CD4-positive, alpha-beta T cell treated with Interferon alpha-2 for 1 hour (primary cell): ENCODE measurements around the gene CALD1.

Source experiments
- DNase-seq, 2 donors: peaks; one replicate each; pipeline ENCODE4 v3.0.0-alpha.2; 2020 to 2022

CALD1 gene

GRCh38 chr7:134932707-134933370 lies 153.4 kb downstream of the CALD1 start:
- no peak for DNase-seq

GRCh38 chr7:134933460-134934068 lies 154.1 kb downstream of the CALD1 start:
- DNase-seq: no peak

- no peak for DNase-seq
These were observed 156.3 kb downstream of the CALD1 start for GRCh38 chr7:134935701-134936100.

GRCh38 chr7:134936893-134937510 lies 157.6 kb downstream of the CALD1 start:
- no peak for DNase-seq

- no peak for DNase-seq
These were observed 158.7 kb downstream of the CALD1 start for GRCh38 chr7:134938141-134938540.

GRCh38 chr7:134939136-134939535 lies 159.7 kb downstream of the CALD1 start:
- no peak for DNase-seq

GRCh38 chr7:134940729-134941128 lies 161.3 kb downstream of the CALD1 start:
- DNase-seq: no peak

GRCh38 chr7:134941185-134941900 lies 161.9 kb downstream of the CALD1 start:
- no peak for DNase-seq

GRCh38 chr7:134941952-134942351 lies 162.5 kb downstream of the CALD1 start:
- DNase-seq: no peak

GRCh38 chr7:134942690-134943466 lies 163.4 kb downstream of the CALD1 start:
- DNase-seq: no peak

GRCh38 chr7:134943785-134944400 lies 164.5 kb downstream of the CALD1 start:
- peak in 1 of 2 donors; percentile 4 for DNase-seq

GRCh38 chr7:134945691-134946090 lies 166.3 kb downstream of the CALD1 start:
- no peak for DNase-seq

- no peak for DNase-seq
These were observed 166.8 kb downstream of the CALD1 start for GRCh38 chr7:134946260-134946659.

- DNase-seq: no peak
These were observed 167.9 kb downstream of the CALD1 start for GRCh38 chr7:134947329-134947728.

GRCh38 chr7:134947831-134948230 lies 168.4 kb downstream of the CALD1 start:
- no peak for DNase-seq

GRCh38 chr7:134948246-134948645 lies 168.8 kb downstream of the CALD1 start:
- DNase-seq: no peak

- DNase-seq: no peak
These were observed 169.3 kb downstream of the CALD1 start for GRCh38 chr7:134948736-134949135.

- no peak for DNase-seq
These were observed 169.7 kb downstream of the CALD1 start for GRCh38 chr7:134949171-134949570.

GRCh38 chr7:134954197-134955082 lies 175.0 kb downstream of the CALD1 start:
- DNase-seq: peak in 1 of 2 donors; percentile 42

- DNase-seq: no peak
These were observed 177.6 kb downstream of the CALD1 start for GRCh38 chr7:134957005-134957404.

- no peak for DNase-seq
These were observed 180.4 kb downstream of the CALD1 start for GRCh38 chr7:134959810-134960209.
